HepG2 (cell line): ENCODE results near the gene PHF13. TPM values are rescaled to one million over a fixed set of nuclear protein-coding genes. Genes with fewer than 3 reads are reported as not detected.

Experiments used
- E2F2 ChIP-seq: sonication (generic); formaldehyde crosslinking; IDR thresholded peaks from 2 replicates; pipeline ENCODE4 v1.4.0; 2020; ENCODE audit warnings: missing genetic modification reagents, borderline replicate concordance
- NBN ChIP-seq: fragments of 450-650 bp; conservative IDR thresholded peaks from 2 replicates; pipeline ENCODE4 v1.6.1; 2017
- RERE ChIP-seq: IDR thresholded peaks from 2 replicates; pipeline ENCODE4 v1.6.1; 2016; ENCODE audit warnings: low read depth, missing genetic modification reagents, missing compliant biosample characterization
- polyA plus RNA-seq, 8 experiments: library from polyadenylated mRNA; depleted of rRNA in 3 of 8; stranded (reverse) in 7 of 8; unstranded in 1 of 8; fragments of >200 nt; fragmentation: Illumina TruSeq in 4 of 8; extraction: Trizol in 4 of 8; gene quantifications; 2 replicates each; pipeline versions ENCODE4 v1.2.1 to v1.2.3, GENCODE V29; 2011 to 2016; ENCODE audit warnings: low read depth in 4 of 8, missing spikeins in 1 of 8, mixed read lengths in 1 of 8; ENCODE audit not compliant: insufficient read depth in 1 of 8
- total RNA-seq, 5 experiments: library from RNA; depleted of rRNA; stranded (reverse); fragments of >200 nt; fragmentation: Illumina TruSeq; extraction: Trizol; gene quantifications; 2 replicates each; pipeline ENCODE4 v1.2.3, GENCODE V29; 2016; ENCODE audit warnings: low read depth in 1 of 5
- TF ChIP-seq, protein P1 (sequence below): sonication (generic); formaldehyde crosslinking; IDR thresholded peaks from 2 replicates; pipeline ENCODE4 v1.5.0; 2020; ENCODE audit warnings: mild to moderate bottlenecking, missing genetic modification reagents, borderline replicate concordance
- TF ChIP-seq, protein P2 (sequence below): fragments of 450-650 bp; IDR thresholded peaks from 2 replicates; pipeline ENCODE4 v1.6.1; 2016
- TF ChIP-seq, protein P3 (sequence below): sonication (generic); formaldehyde crosslinking; IDR thresholded peaks from 2 replicates; pipeline ENCODE4 v1.9.0; 2021; ENCODE audit warnings: missing genetic modification reagents, borderline replicate concordance
- TF ChIP-seq, protein P4 (sequence below): IDR thresholded peaks from 2 replicates; pipeline ENCODE4 v1.6.1; 2016

PHF13 gene
- total and polyA plus RNA-seq, 2 of the 13 experiments (the other 11 are each of a cell fraction or from before 2014, with no cell fraction given), result 4.7 to 7.4 TPM

DNA sequence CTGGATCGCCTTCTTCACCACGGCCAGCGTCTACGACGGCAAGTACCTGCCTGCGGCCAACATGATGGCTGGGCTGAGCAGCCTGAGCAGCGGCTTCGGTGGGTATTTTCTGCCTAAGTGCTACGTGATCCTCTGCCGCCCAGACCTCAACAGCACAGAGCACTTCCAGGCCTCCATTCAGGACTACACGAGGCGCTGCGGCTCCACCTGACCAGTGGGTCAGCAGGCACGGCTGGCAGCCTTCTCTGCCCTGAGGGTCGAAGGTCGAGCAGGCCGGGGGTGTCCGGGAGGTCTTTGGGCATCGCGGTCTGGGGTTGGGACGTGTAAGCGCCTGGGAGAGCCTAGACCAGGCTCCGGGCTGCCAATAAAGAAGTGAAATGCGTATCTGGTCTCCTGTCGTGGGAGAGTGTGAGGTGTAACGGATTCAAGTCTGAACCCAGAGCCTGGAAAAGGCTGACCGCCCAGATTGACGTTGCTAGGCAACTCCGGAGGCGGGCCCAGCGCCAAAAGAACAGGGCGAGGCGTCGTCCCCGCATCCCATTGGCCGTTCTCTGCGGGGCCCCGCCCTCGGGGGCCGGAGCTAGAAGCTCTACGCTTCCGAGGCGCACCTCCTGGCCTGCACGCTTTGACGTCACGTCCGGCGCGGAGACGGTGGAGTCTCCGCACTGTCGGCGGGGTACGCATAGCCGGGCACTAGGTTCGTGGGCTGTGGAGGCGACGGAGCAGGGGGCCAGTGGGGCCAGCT lies 34.0 kb upstream of the PHF13 start, which contains the start of gene ZBTB48 (continued):
- TF ChIP-seq, protein P1, sequence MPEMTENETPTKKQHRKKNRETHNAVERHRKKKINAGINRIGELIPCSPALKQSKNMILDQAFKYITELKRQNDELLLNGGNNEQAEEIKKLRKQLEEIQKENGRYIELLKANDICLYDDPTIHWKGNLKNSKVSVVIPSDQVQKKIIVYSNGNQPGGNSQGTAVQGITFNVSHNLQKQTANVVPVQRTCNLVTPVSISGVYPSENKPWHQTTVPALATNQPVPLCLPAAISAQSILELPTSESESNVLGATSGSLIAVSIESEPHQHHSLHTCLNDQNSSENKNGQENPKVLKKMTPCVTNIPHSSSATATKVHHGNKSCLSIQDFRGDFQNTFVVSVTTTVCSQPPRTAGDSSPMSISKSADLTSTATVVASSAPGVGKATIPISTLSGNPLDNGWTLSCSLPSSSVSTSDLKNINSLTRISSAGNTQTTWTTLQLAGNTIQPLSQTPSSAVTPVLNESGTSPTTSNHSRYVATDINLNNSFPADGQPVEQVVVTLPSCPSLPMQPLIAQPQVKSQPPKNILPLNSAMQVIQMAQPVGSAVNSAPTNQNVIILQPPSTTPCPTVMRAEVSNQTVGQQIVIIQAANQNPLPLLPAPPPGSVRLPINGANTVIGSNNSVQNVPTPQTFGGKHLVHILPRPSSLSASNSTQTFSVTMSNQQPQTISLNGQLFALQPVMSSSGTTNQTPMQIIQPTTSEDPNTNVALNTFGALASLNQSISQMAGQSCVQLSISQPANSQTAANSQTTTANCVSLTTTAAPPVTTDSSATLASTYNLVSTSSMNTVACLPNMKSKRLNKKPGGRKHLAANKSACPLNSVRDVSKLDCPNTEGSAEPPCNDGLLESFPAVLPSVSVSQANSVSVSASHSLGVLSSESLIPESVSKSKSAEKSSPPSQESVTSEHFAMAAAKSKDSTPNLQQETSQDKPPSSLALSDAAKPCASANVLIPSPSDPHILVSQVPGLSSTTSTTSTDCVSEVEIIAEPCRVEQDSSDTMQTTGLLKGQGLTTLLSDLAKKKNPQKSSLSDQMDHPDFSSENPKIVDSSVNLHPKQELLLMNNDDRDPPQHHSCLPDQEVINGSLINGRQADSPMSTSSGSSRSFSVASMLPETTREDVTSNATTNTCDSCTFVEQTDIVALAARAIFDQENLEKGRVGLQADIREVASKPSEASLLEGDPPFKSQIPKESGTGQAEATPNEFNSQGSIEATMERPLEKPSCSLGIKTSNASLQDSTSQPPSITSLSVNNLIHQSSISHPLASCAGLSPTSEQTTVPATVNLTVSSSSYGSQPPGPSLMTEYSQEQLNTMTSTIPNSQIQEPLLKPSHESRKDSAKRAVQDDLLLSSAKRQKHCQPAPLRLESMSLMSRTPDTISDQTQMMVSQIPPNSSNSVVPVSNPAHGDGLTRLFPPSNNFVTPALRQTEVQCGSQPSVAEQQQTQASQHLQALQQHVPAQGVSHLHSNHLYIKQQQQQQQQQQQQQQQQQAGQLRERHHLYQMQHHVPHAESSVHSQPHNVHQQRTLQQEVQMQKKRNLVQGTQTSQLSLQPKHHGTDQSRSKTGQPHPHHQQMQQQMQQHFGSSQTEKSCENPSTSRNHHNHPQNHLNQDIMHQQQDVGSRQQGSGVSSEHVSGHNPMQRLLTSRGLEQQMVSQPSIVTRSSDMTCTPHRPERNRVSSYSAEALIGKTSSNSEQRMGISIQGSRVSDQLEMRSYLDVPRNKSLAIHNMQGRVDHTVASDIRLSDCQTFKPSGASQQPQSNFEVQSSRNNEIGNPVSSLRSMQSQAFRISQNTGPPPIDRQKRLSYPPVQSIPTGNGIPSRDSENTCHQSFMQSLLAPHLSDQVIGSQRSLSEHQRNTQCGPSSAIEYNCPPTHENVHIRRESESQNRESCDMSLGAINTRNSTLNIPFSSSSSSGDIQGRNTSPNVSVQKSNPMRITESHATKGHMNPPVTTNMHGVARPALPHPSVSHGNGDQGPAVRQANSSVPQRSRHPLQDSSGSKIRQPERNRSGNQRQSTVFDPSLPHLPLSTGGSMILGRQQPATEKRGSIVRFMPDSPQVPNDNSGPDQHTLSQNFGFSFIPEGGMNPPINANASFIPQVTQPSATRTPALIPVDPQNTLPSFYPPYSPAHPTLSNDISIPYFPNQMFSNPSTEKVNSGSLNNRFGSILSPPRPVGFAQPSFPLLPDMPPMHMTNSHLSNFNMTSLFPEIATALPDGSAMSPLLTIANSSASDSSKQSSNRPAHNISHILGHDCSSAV, result no peak
- no peak for TF ChIP-seq RERE (CRISPR knock-in tag)
- TF ChIP-seq, protein P2, sequence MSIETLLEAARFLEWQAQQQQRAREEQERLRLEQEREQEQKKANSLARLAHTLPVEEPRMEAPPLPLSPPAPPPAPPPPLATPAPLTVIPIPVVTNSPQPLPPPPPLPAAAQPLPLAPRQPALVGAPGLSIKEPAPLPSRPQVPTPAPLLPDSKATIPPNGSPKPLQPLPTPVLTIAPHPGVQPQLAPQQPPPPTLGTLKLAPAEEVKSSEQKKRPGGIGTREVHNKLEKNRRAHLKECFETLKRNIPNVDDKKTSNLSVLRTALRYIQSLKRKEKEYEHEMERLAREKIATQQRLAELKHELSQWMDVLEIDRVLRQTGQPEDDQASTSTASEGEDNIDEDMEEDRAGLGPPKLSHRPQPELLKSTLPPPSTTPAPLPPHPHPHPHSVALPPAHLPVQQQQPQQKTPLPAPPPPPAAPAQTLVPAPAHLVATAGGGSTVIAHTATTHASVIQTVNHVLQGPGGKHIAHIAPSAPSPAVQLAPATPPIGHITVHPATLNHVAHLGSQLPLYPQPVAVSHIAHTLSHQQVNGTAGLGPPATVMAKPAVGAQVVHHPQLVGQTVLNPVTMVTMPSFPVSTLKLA, result no peak
- no peak for TF ChIP-seq NBN
- TF ChIP-seq, protein P3, sequence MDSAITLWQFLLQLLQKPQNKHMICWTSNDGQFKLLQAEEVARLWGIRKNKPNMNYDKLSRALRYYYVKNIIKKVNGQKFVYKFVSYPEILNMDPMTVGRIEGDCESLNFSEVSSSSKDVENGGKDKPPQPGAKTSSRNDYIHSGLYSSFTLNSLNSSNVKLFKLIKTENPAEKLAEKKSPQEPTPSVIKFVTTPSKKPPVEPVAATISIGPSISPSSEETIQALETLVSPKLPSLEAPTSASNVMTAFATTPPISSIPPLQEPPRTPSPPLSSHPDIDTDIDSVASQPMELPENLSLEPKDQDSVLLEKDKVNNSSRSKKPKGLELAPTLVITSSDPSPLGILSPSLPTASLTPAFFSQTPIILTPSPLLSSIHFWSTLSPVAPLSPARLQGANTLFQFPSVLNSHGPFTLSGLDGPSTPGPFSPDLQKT (CRISPR knock-in tag), result no peak
- TF ChIP-seq, protein P4, sequence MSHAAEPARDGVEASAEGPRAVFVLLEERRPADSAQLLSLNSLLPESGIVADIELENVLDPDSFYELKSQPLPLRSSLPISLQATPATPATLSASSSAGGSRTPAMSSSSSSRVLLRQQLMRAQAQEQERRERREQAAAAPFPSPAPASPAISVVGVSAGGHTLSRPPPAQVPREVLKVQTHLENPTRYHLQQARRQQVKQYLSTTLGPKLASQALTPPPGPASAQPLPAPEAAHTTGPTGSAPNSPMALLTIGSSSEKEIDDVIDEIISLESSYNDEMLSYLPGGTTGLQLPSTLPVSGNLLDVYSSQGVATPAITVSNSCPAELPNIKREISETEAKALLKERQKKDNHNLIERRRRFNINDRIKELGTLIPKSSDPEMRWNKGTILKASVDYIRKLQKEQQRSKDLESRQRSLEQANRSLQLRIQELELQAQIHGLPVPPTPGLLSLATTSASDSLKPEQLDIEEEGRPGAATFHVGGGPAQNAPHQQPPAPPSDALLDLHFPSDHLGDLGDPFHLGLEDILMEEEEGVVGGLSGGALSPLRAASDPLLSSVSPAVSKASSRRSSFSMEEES (CRISPR knock-in tag), result 0 out of 2 replicates have a peak, but pooled peaks have one; percentile 10
- 0 out of 2 replicates have a peak, but pooled peaks have one; percentile 5 for TF ChIP-seq E2F2
